HG03442 (cell line): ENCODE data around the gene VAPA.

Experiments
- ATAC-seq: cut with Tn5 transposase; IDR thresholded peaks from one replicate; pipeline ENCODE4 v1.9.1; 2021; ENCODE audit warnings: mild to moderate bottlenecking, moderate library complexity; ENCODE audit not compliant: unreplicated experiment

VAPA gene

GRCh38 chr18:9913526-9914333, at the start of gene VAPA:
Gene VAPA, plus strand, starts transcription at chr18:9914016. Its CDS starts 241 bp downstream, at chr18:9914257.
- ATAC-seq: peak; percentile 71

DNA sequence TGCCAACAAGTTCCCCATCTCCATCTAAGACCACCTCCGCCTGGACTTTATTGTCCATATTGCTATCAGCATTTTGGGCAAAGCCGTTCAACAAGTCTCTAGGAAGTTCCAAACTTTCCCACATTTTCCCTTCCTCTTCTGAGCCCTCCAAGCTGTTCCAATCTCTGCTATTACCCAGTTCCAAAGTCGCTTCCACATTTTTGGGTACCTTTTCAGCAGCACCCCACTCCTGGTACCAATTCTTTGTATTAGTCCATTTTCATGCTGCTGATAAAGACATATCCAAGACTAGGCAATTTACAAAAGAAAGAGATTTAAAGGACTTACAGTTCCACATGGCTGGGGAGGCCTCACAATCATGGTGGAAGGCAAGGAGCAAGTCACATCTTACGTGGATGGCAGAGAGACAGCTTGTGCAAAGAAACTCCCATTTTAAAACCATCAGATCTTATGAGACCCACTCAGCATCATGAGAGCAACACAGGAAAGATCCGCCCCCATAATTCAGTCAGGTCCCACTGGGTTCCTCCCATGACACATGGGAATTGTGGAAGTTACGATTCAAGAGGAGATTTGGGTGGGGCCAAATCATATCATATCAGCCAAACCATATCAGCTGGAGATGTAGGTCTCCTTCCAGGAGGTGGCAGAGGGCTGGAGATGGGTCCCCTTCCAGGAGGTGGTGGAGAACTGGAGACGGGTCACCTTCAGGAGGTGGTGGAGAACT, 47.9 kb upstream of the VAPA start:
- ATAC-seq: no peak

GRCh38 chr18:9866627-9867026, 47.2 kb upstream of the VAPA start:
- no peak for ATAC-seq

GRCh38 chr18:9867071-9867594, 46.7 kb upstream of the VAPA start:
- no peak for ATAC-seq

DNA sequence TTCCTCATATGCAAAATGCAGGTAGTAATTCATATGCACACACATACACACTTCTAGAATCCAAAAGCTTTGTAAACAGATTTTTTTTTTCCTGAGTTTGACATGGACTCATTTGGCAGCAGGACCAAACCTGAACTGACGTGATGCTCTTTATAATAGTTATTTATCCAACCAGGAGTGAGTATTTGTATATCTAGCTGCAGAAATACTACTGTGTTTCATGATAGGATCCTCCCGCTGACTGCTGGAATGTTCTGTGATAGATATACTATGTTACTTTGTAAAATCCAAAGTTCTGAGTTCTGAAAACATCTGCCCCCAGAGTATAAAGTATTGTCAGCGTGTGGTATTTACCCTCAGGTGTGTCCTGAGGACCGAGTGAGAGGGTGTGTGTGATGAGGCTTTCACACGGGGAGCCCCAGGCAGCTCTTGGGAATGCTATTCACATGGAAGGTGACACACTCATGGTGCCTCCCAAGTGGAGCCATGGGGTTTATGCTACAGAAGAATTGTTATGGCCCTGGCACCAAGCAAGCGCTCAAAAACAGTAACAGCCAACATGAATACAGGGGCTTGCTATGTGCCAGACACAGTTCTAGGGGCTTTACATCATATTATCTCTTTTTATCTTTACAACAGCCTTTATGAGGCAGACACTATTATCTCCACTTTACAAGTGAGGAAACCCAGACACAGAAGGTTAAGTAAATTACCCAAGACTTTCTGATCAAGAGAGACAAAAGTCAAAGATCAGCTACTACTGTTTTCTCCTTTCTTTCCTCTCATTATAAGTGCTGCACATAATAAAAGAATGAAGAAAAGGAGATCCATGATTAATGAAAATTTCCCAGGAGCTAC, 44.7 kb upstream of the VAPA start:
- no peak for ATAC-seq

DNA sequence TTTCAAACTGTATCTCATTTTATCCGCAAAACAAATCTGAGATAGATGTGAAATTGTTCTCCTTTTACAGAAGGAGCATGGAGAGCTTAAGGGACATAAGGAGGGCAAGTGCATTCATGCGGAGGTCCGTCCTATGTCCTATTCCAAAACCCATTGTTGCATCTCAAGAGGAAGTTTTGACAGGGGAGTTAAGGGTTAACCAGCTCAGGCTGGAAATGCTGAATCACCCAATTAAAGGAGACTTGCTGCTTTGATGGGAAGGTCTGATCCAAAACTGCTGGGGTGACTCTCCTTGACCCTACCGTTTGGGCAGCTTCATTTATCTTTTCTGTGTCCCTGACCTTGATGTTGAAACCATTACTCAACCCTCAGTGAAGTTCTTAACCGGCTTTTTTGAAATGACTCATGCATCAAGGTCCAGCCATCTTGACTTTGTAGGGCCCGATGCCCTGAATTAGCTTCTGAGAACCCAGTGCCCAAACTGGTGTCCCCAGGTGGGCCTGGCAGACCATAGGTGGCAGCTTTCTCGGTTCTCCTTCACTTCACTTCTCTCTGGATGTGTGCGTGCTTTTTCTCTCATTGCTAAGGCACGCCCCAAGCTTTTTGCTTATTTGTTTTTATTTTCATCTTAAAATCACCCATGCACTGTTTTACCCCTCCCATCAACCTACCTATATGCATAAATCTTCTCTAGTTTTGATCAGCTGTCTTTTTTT, 43.9 kb upstream of the VAPA start:
- peak; percentile 75 for ATAC-seq

DNA sequence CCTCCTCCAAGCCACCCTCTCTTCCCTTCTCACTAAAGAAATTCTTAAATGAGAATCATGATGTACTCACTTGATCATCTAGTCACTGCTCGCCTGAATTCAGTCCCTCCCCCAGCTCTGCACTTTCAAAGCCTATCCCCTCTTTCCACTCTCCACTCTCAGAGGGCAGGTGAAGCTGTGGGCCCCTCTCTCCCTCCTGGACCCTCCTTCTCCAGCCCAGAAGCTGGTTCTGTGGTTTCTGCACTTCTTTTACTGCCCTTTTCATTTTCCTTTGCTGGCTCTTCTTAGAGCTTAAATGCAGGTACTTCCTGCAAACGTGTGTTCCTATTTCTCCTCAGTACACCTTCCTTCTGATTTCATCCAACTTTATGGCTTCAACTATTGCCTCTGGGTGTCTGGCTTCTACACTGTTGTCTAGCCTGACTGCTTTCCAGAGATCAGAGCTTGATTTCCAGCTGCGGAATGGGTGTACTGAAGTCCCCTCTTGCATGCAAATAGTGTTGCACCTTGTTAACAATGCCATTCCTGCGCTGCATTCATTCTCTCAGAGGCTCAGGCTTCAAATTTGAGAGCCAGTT, 43.3 kb upstream of the VAPA start:
- no peak for ATAC-seq

GRCh38 chr18:9871244-9871746, 42.5 kb upstream of the VAPA start:
- no peak for ATAC-seq

- ATAC-seq: no peak
Measured at GRCh38 chr18:9872823-9873222, 41.0 kb upstream of the VAPA start.

GRCh38 chr18:9874728-9875127, 39.1 kb upstream of the VAPA start:
- no peak for ATAC-seq

GRCh38 chr18:9876212-9876866, 37.5 kb upstream of the VAPA start:
- ATAC-seq: no peak

- ATAC-seq: no peak
Measured at GRCh38 chr18:9876867-9877654, 36.8 kb upstream of the VAPA start.

- ATAC-seq: no peak
Measured at GRCh38 chr18:9877655-9878014, 36.2 kb upstream of the VAPA start.

DNA sequence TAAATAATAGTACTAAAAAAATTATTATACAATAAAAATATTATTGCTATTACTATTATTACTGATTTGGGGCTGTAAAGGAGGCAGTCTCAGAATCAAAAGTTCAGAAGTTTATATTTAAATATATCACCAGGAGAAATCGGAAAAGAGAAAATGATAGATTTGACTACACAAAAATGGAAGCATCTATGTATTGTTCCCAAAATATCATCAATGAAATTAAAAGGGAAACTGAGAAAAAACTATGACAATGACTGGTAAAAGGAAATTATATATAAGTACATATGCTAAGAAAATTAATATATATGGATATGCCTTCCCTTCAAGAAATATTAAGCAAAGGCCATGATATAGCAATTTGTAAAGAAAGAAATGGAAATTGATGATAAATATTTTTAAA, 35.7 kb upstream of the VAPA start:
- ATAC-seq: no peak

DNA sequence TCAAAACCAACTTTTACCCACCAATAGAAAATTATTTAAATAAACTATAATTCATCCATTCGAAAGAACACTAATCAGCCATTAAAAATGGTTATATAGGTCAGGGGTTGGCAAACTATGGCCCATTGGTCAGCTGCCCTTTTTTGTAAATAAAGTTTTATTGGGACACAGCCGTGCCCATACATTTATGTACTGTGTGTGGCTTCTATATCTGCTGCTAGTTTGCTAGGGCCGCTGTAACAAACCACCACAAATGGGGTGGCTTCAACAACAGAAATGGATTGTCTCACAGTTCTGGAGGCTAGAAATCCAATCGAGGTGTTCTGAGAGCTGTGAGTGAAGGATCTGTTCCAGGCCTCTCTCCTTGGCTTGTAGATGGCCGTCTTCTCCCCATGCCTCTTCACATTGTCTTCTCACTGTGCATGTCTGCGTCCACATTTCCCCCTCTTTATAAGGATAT, 35.0 kb upstream of the VAPA start:
- no peak for ATAC-seq

DNA sequence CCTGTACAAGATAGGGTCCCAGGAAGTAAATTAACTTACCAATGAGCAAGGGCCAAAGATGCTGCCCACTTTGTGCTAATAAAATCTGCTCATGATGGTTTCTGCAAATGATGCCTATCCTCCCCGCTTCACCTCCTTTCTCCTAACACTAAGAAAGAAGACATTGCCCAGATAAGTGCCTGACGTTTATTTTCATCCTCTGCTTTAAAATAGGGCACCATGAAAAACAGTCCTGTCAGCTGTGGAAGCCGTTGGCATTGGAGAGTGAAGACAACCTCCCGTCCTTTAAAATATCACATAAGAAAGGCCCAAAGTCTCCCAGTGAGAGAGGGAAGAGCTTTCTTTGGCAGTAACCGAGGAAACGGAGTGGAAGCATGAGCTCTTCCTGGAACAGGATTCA, 29.7 kb upstream of the VAPA start:
- no peak for ATAC-seq

GRCh38 chr18:9884532-9885140, 29.2 kb upstream of the VAPA start:
- no peak for ATAC-seq
